Lower lobe of right lung (tissue), 2 donors: ENCODE measurements around the gene ZNF23. TPM values are rescaled to one million over a fixed set of nuclear protein-coding genes. Genes with fewer than 3 reads are reported as not detected.

Source experiments
- ATAC-seq, 2 donors: fragments of 200-7000 bp; cut with Tn5 transposase; one replicate each; pipeline ENCODE4 v1.9.1; 2020 to 2022; ENCODE audit warnings: mild to moderate bottlenecking in 2 of 2, moderate library complexity in 2 of 2
- DNase-seq: peaks from one replicate; pipeline ENCODE4 v3.0.0-alpha.2; 2020
- H3K27ac ChIP-seq: fragments of 200-600 bp; one replicate; pipeline ENCODE4 v1.8.0; 2022
- H3K27me3 ChIP-seq: fragments of 200-600 bp; one replicate; pipeline ENCODE4 v1.8.0; 2022; ENCODE audit warnings: low read depth
- H3K36me3 ChIP-seq: fragments of 200-600 bp; one replicate; pipeline ENCODE4 v1.8.0; 2022; ENCODE audit warnings: mild to moderate bottlenecking
- H3K4me1 ChIP-seq: fragments of 200-600 bp; one replicate; pipeline ENCODE4 v1.8.0; 2022
- H3K4me3 ChIP-seq: fragments of 200-600 bp; one replicate; pipeline ENCODE4 v1.8.0; 2022; ENCODE audit warnings: mild to moderate bottlenecking
- H3K9me3 ChIP-seq: fragments of 200-600 bp; one replicate; pipeline ENCODE4 v1.8.0; 2022
- CTCF ChIP-seq: fragments of 200-600 bp; IDR thresholded peaks from one replicate; pipeline ENCODE4 v1.8.0; 2022; ENCODE audit warnings: antibody characterized with exemption, mild to moderate bottlenecking
- intact Hi-C: fragments of 100-400 bp; cut with DNase I; formaldehyde crosslinking; loops from one replicate; pipeline ENCODE4 v1.11.0; 2022
- total RNA-seq: library from RNA; stranded (reverse); fragmentation: NEBNext Ultra II Directional; extraction: Animal tissue kit (Norgen Biotek cat#: 25700); gene quantifications from one replicate; pipeline ENCODE4 v1.2.1, GENCODE V29; 2021
- donor health status: DM: no; HTN: yes; CAD: no; lungs with severe emphysema.

Gene ZNF23
- total RNA-seq, 1 donor from 2014 or later, result 9.5 TPM

- no peaks in the 10 kb centered on the region for H3K9me3 ChIP-seq
- intact Hi-C loops, result no loop called here
- ATAC-seq (no peak), DNase-seq (no peak)
- H3K27ac ChIP-seq, result no peak overlapping the region
- H3K27me3 ChIP-seq, result no peaks in the 10 kb centered on the region
- no peak overlapping the region for H3K4me3 ChIP-seq
- H3K36me3 ChIP-seq, result peaks cover 51% of the 10 kb centered on the region
- H3K4me1 ChIP-seq, result peaks cover 9% of the 10 kb centered on the region
- peak; percentile 25 for TF ChIP-seq CTCF
Measured at GRCh38 chr16:71479420-71479819, 17.4 kb upstream of the ZNF23 start.

- TF ChIP-seq CTCF, result no peak
- Histone ChIP-seq H3K4me3 (no peak overlapping the region), H3K36me3 (peaks cover 56% of the 10 kb centered on the region), H3K9me3 (no peaks in the 10 kb centered on the region), H3K27me3 (no peaks in the 10 kb centered on the region), H3K27ac (no peak overlapping the region), H3K4me1 (no peaks in the 10 kb centered on the region)
- ATAC-seq, result no peak
- intact Hi-C loops, result no loop called here
- DNase-seq, result no peak
Measured at GRCh38 chr16:71476457-71477124, 14.5 kb upstream of the ZNF23 start.

- Histone ChIP-seq H3K4me3 (no peak overlapping the region), H3K27ac (no peak overlapping the region), H3K9me3 (no peaks in the 10 kb centered on the region), H3K36me3 (peaks cover 50% of the 10 kb centered on the region), H3K27me3 (no peaks in the 10 kb centered on the region), H3K4me1 (no peaks in the 10 kb centered on the region)
- ATAC-seq, result no peak
- DNase-seq, result no peak
- no peak for TF ChIP-seq CTCF
- intact Hi-C loops, result no loop called here
Measured at GRCh38 chr16:71474864-71475263, 12.8 kb upstream of the ZNF23 start.

GRCh38 chr16:71473891-71474290, 11.8 kb upstream of the ZNF23 start:
- no peaks in the 10 kb centered on the region for H3K27me3 ChIP-seq
- intact Hi-C loops, result no loop called here
- no peaks in the 10 kb centered on the region for H3K4me1 ChIP-seq
- no peak overlapping the region for H3K4me3 ChIP-seq
- no peak for ATAC-seq
- no peak overlapping the region for H3K27ac ChIP-seq
- no peaks in the 10 kb centered on the region for H3K9me3 ChIP-seq
- no peak for TF ChIP-seq CTCF
- peaks cover 56% of the 10 kb centered on the region for H3K36me3 ChIP-seq
- DNase-seq, result no peak

GRCh38 chr16:71472931-71473330, 10.9 kb upstream of the ZNF23 start:
- no peaks in the 10 kb centered on the region for H3K9me3 ChIP-seq
- intact Hi-C loops, result no loop called here
- DNase-seq (no peak), ATAC-seq (no peak)
- no peak overlapping the region for H3K27ac ChIP-seq
- H3K4me3 ChIP-seq, result no peak overlapping the region
- H3K27me3 ChIP-seq, result no peaks in the 10 kb centered on the region
- TF ChIP-seq CTCF, result no peak
- no peaks in the 10 kb centered on the region for H3K4me1 ChIP-seq
- peaks cover 50% of the 10 kb centered on the region for H3K36me3 ChIP-seq
